ENCODE results near the gene CRMP1. TPM values are rescaled to one million over a fixed set of nuclear protein-coding genes. Genes with fewer than 3 reads are reported as not detected.

Gene CRMP1
- total RNA-seq, 1 experiment from 2014 or later, result 77.5 TPM

DNA sequence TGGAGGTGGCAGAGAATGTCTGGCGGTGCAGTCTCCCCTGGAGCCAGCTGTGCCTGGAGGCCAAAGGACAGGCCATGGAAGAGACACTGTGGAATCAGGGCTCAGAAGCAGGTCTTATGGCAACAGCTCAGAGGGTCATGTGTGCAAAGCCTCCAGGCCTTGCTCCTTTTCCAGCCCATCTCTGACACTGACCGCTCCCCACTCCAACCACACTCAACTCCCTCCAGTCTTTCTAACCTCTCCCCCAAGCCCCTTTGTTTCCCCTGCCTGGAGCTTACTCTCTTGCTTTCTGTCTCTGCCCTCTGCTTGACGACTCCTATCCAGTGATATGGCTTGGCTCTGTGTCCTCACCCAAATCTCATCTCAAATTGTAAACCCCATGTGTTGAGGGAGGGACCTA, 34.2 kb upstream of the CRMP1 start:
- no peak for DNase-seq (ENCODE audit: low spot score)
- Histone ChIP-seq H3K9me3 (ENCODE audit: low read depth, low read length, poor library complexity, severe bottlenecking) (no peaks in the 10 kb centered on the region), H3K36me3 (ENCODE audit: insufficient read depth, low read length, poor library complexity, severe bottlenecking) (no peaks in the 10 kb centered on the region), H3K27me3 (replicated peaks; ENCODE audit: insufficient read depth, low read depth, low read length, poor library complexity) (no peaks in the 10 kb centered on the region), H3K4me1 (ENCODE audit: insufficient read depth, low read length, poor library complexity, severe bottlenecking) (peaks cover 9% of the 10 kb centered on the region), H3K4me3 (ENCODE audit: low read depth, low read length, poor library complexity, severe bottlenecking) (no peak overlapping the region), H3K27ac (ENCODE audit: low read depth, low read length, poor library complexity, severe bottlenecking) (no peak overlapping the region)
- BruUV-seq (replicated peaks), result no TSS peak
- intact Hi-C loops (cut with micrococcal nuclease; ENCODE audit: unreplicated experiment), result no loop called here
- CTCF ChIA-PET, result no interaction called here
- TF ChIP-seq, protein P1, sequence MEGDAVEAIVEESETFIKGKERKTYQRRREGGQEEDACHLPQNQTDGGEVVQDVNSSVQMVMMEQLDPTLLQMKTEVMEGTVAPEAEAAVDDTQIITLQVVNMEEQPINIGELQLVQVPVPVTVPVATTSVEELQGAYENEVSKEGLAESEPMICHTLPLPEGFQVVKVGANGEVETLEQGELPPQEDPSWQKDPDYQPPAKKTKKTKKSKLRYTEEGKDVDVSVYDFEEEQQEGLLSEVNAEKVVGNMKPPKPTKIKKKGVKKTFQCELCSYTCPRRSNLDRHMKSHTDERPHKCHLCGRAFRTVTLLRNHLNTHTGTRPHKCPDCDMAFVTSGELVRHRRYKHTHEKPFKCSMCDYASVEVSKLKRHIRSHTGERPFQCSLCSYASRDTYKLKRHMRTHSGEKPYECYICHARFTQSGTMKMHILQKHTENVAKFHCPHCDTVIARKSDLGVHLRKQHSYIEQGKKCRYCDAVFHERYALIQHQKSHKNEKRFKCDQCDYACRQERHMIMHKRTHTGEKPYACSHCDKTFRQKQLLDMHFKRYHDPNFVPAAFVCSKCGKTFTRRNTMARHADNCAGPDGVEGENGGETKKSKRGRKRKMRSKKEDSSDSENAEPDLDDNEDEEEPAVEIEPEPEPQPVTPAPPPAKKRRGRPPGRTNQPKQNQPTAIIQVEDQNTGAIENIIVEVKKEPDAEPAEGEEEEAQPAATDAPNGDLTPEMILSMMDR (conservative IDR thresholded peaks at IDR 0.05; ENCODE audit: low read depth, low read length), result no peak
- no peak for TF ChIP-seq EZH2 (IDR thresholded peaks at IDR 0.05; ENCODE audit: borderline replicate concordance, low read depth, low read length, poor library complexity, severe bottlenecking)
- POLR2A ChIA-PET (ENCODE audit: low non-redundant PET), result no interaction called here

- TF ChIP-seq EZH2 (IDR thresholded peaks at IDR 0.05; ENCODE audit: borderline replicate concordance, low read depth, low read length, poor library complexity, severe bottlenecking), result no peak
- TF ChIP-seq, protein P1 (conservative IDR thresholded peaks at IDR 0.05; ENCODE audit: low read depth, low read length), result no peak
- POLR2A ChIA-PET (ENCODE audit: low non-redundant PET), result no interaction called here
- Histone ChIP-seq H3K36me3 (ENCODE audit: insufficient read depth, low read length, poor library complexity, severe bottlenecking) (no peaks in the 10 kb centered on the region), H3K27me3 (replicated peaks; ENCODE audit: insufficient read depth, low read depth, low read length, poor library complexity) (no peaks in the 10 kb centered on the region), H3K4me1 (ENCODE audit: insufficient read depth, low read length, poor library complexity, severe bottlenecking) (peaks cover 4% of the 10 kb centered on the region), H3K4me3 (ENCODE audit: low read depth, low read length, poor library complexity, severe bottlenecking) (no peak overlapping the region), H3K27ac (ENCODE audit: low read depth, low read length, poor library complexity, severe bottlenecking) (no peak overlapping the region), H3K9me3 (ENCODE audit: low read depth, low read length, poor library complexity, severe bottlenecking) (no peaks in the 10 kb centered on the region)
- DNase-seq (ENCODE audit: low spot score), result no peak
- CTCF ChIA-PET, result no interaction called here
- no TSS peak for BruUV-seq (replicated peaks)
- intact Hi-C loops (cut with micrococcal nuclease; ENCODE audit: unreplicated experiment), result no loop called here
Observed at GRCh38 chr4:5926598-5926997, 33.7 kb upstream of the CRMP1 start.

DNA sequence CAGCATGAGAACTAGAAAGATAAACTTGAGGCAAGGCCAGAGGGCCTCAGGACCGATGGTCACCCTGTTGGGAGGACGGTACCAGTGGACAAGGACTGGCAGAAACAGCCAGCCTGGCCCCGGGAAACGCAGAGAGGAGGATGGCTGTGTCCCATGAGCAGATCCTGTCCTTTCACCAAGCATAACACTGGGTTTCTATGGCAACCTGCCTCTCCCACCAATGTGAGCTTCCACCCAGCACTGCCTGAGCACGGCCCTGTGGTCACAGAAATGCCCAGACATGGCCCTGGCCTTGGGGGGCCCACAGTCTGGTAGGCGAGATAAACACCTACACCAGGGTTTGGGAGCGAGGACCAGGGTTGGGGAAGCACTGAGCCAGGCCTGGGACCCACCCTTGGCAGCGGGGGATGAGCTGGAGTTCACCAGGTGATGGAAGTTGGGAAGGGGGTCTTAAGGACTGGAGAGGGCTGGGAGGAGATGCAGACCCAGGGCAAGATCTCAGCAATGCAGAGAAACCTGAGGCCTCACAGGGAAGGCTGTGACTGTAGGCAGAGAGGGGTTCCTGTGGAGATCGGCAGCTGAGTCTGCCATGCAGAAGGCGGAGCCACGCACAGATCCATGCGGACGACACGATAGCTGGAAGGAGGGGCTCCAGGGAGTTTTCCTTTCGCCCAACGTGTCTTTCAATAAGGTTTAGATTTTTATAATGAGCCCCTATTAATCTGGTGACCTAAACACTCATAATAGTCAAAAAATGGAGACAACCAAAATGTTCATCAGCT, 32.7 kb upstream of the CRMP1 start:
- no TSS peak for BruUV-seq (replicated peaks)
- ChIA-PET CTCF (no interaction called here), POLR2A (ENCODE audit: low non-redundant PET) (no interaction called here)
- H3K4me1 ChIP-seq (ENCODE audit: insufficient read depth, low read length, poor library complexity, severe bottlenecking), result no peaks in the 10 kb centered on the region
- H3K9me3 ChIP-seq (ENCODE audit: low read depth, low read length, poor library complexity, severe bottlenecking), result no peaks in the 10 kb centered on the region
- H3K27ac ChIP-seq (ENCODE audit: low read depth, low read length, poor library complexity, severe bottlenecking), result no peak overlapping the region
- DNase-seq (ENCODE audit: low spot score), result no peak
- H3K36me3 ChIP-seq (ENCODE audit: insufficient read depth, low read length, poor library complexity, severe bottlenecking), result no peaks in the 10 kb centered on the region
- intact Hi-C loops (cut with micrococcal nuclease; ENCODE audit: unreplicated experiment), result no loop called here
- H3K27me3 ChIP-seq (replicated peaks; ENCODE audit: insufficient read depth, low read depth, low read length, poor library complexity), result no peaks in the 10 kb centered on the region
- TF ChIP-seq, protein P1 (conservative IDR thresholded peaks at IDR 0.05; ENCODE audit: low read depth, low read length), result no peak
- no peak for TF ChIP-seq EZH2 (IDR thresholded peaks at IDR 0.05; ENCODE audit: borderline replicate concordance, low read depth, low read length, poor library complexity, severe bottlenecking)
- no peak overlapping the region for H3K4me3 ChIP-seq (ENCODE audit: low read depth, low read length, poor library complexity, severe bottlenecking)

Measured in A673 (cell line).